ENCODE results near the gene SLIT3. TPM values are rescaled to one million over a fixed set of nuclear protein-coding genes. Genes with fewer than 3 reads are reported as not detected.

The SLIT3 gene
- total RNA-seq, 1 donor from 2014 or later, result 3.1 TPM

- H3K4me3 ChIP-seq (ENCODE audit: low read depth, low read length), result no peak overlapping the region
- no peak for TF ChIP-seq CTCF (conservative IDR thresholded peaks at IDR 0.05; ENCODE audit: low read depth, low read length)
- DNase-seq (ENCODE audit: low read depth), result no peak
These were observed 514.8 kb downstream of the SLIT3 start for GRCh38 chr5:168786147-168786546.

- H3K4me3 ChIP-seq (ENCODE audit: low read depth, low read length), result no peak overlapping the region
- TF ChIP-seq CTCF (conservative IDR thresholded peaks at IDR 0.05; ENCODE audit: low read depth, low read length), result no peak
These were observed 516.5 kb downstream of the SLIT3 start for GRCh38 chr5:168784454-168784853.

GRCh38 chr5:168781941-168782571 is 518.9 kb downstream of the SLIT3 start:
- no peak overlapping the region for H3K4me3 ChIP-seq (ENCODE audit: low read depth, low read length)
- DNase-seq (ENCODE audit: low read depth), result no peak
- no peak for TF ChIP-seq CTCF (conservative IDR thresholded peaks at IDR 0.05; ENCODE audit: low read depth, low read length)

More at GRCh38 chr5:168784454-168784853, 516.5 kb downstream of the SLIT3 start:
- no peak for DNase-seq (ENCODE audit: low read depth)

GRCh38 chr5:168780888-168781287 is 520.1 kb downstream of the SLIT3 start:
- DNase-seq (ENCODE audit: low read depth), result no peak
- TF ChIP-seq CTCF (conservative IDR thresholded peaks at IDR 0.05; ENCODE audit: low read depth, low read length), result no peak

GRCh38 chr5:168779333-168779732 is 521.6 kb downstream of the SLIT3 start:
- H3K4me3 ChIP-seq (ENCODE audit: low read depth, low read length), result no peak overlapping the region
- DNase-seq (ENCODE audit: low read depth), result no peak
- no peak for TF ChIP-seq CTCF (conservative IDR thresholded peaks at IDR 0.05; ENCODE audit: low read depth, low read length)

More at GRCh38 chr5:168780888-168781287, 520.1 kb downstream of the SLIT3 start:
- H3K4me3 ChIP-seq (ENCODE audit: low read depth, low read length), result no peak overlapping the region

GRCh38 chr5:168778536-168778935 is 522.4 kb downstream of the SLIT3 start:
- no peak for DNase-seq (ENCODE audit: low read depth)
- no peak overlapping the region for H3K4me3 ChIP-seq (ENCODE audit: low read depth, low read length)
- no peak for TF ChIP-seq CTCF (conservative IDR thresholded peaks at IDR 0.05; ENCODE audit: low read depth, low read length)

GRCh38 chr5:168777651-168778050 is 523.3 kb downstream of the SLIT3 start:
- no peak for DNase-seq (ENCODE audit: low read depth)
- H3K4me3 ChIP-seq (ENCODE audit: low read depth, low read length), result no peak overlapping the region
- TF ChIP-seq CTCF (conservative IDR thresholded peaks at IDR 0.05; ENCODE audit: low read depth, low read length), result no peak
